ENCODE measurements around the gene BLOC1S4. TPM values are rescaled to one million over a fixed set of nuclear protein-coding genes. Genes with fewer than 3 reads are reported as not detected.
"Not testable (repeated sequence)": the region's sequence is repeated elsewhere in the genome, so short reads cannot be mapped to it uniquely, and the experiment has no call there.

Gene BLOC1S4
- total RNA-seq, result 10 to 100 TPM; 17.0 to 19.7 TPM

- Mint-ChIP-seq H3K9me3 (no peaks in the 10 kb centered on the region), H3K4me3 (peak within 1 kb of the TSS; percentile 90), H3K27me3 (peaks cover 3% of the 10 kb centered on the region), H3K4me1 (ENCODE audit: low read depth) (peaks cover 27% of the 10 kb centered on the region), H3K36me3 (peaks cover 9% of the 10 kb centered on the region), H3K27ac (peak within 1 kb of the TSS; percentile 97)
- intact Hi-C loops (cut with micrococcal nuclease), result loop anchor here (1.0 to 5.0 kb wide), 5 partner anchors 42 to 353 kb away; partner anchors contain the start of genes GRPEL1 and MRFAP1
- POLR2A ChIA-PET, result interaction anchor here (0.6 to 3.0 kb wide), 9 partner anchors 8 to 353 kb away, joined by 3 to 29 read pairs (median 4); partner anchors contain the start of genes GRPEL1, MAN2B2, MRFAP1 and S100P
- DNase-seq, result peak; percentile 92
- CTCF ChIA-PET, result interaction anchor here (0.6 to 9.9 kb wide), 14 partner anchors 8 to 354 kb away, joined by 3 to 252 read pairs (median 3); partner anchors contain the start of genes GRPEL1 and TBC1D14
These were observed at the start of gene BLOC1S4 for GRCh38 chr4:6716018-6716911. BLOC1S4 (plus strand) TSS chr4:6716174; CDS start chr4:6716210, 36 bp downstream.

- intact Hi-C loops (cut with micrococcal nuclease), result no loop called here
- Mint-ChIP-seq H3K9me3 (no peaks in the 10 kb centered on the region), H3K27me3 (no peaks in the 10 kb centered on the region), H3K27ac (no peak overlapping the region), H3K36me3 (peaks cover 4% of the 10 kb centered on the region), H3K4me3 (no peak overlapping the region), H3K4me1 (ENCODE audit: low read depth) (peaks cover 4% of the 10 kb centered on the region)
- CTCF ChIA-PET, result no interaction called here
- DNase-seq, result no peak
- POLR2A ChIA-PET, result no interaction called here
These were observed 47.6 kb upstream of the BLOC1S4 start for GRCh38 chr4:6668391-6668790.

- ChIA-PET CTCF (interaction anchor here (5.0 kb wide), 1 partner anchor 11 kb away, joined by 34 read pairs; no protein-coding TSS in a partner anchor), POLR2A (no interaction called here)
- H3K9me3 Mint-ChIP-seq, result no peaks in the 10 kb centered on the region
- peaks cover 25% of the 10 kb centered on the region for H3K4me1 Mint-ChIP-seq (ENCODE audit: low read depth)
- peaks cover 2% of the 10 kb centered on the region for H3K27me3 Mint-ChIP-seq
- no peak for DNase-seq
- no peak overlapping the region for H3K4me3 Mint-ChIP-seq
- H3K27ac Mint-ChIP-seq, result no peak overlapping the region
- peaks cover 27% of the 10 kb centered on the region for H3K36me3 Mint-ChIP-seq
- intact Hi-C loops (cut with micrococcal nuclease), result no loop called here
These were observed 44.3 kb upstream of the BLOC1S4 start for GRCh38 chr4:6671648-6672047.

- ChIA-PET CTCF (interaction anchor here (5.0 to 6.2 kb wide), 2 partner anchors 11 to 26 kb away, joined by 34 to 138 read pairs; partner anchors contain the start of gene S100P), POLR2A (interaction anchor here (1.4 kb wide), 1 partner anchor 9 kb away, joined by 4 read pairs; no protein-coding TSS in a partner anchor)
- Mint-ChIP-seq H3K4me1 (ENCODE audit: low read depth) (peaks cover 29% of the 10 kb centered on the region), H3K36me3 (peaks cover 32% of the 10 kb centered on the region), H3K27ac (no peak overlapping the region), H3K9me3 (no peaks in the 10 kb centered on the region), H3K27me3 (peaks cover 2% of the 10 kb centered on the region), H3K4me3 (no peak overlapping the region)
- intact Hi-C loops (cut with micrococcal nuclease), result no loop called here
- no peak for DNase-seq
These were observed 43.8 kb upstream of the BLOC1S4 start for GRCh38 chr4:6672131-6672530.

- H3K27me3 Mint-ChIP-seq, H3K9me3 Mint-ChIP-seq, DNase-seq: not testable (repeated sequence)
- Mint-ChIP-seq H3K36me3 (peaks cover 37% of the 10 kb centered on the region), H3K4me1 (ENCODE audit: low read depth) (peaks cover 35% of the 10 kb centered on the region), H3K27ac (peak overlapping the region; percentile 93), H3K4me3 (peak overlapping the region; percentile 95)
- ChIA-PET CTCF (interaction anchor here (1.2 to 6.2 kb wide), 8 partner anchors 12 to 200 kb away, joined by 3 to 138 read pairs (median 45); partner anchors contain the start of genes BLOC1S4, MRFAP1, MRFAP1L1 and S100P), POLR2A (interaction anchor here (0.6 to 4.7 kb wide), 19 partner anchors 8 to 395 kb away, joined by 3 to 75 read pairs (median 6); partner anchors contain the start of genes BLOC1S4, GRPEL1, MAN2B2 and MRFAP1)
- intact Hi-C loops (cut with micrococcal nuclease), result loop anchor here (1.0 kb wide), 1 partner anchor 396 kb away; the partner anchor contains the start of gene GRPEL1
These were observed 43.3 kb upstream of the BLOC1S4 start for GRCh38 chr4:6672541-6673190.

- H3K4me1 Mint-ChIP-seq (ENCODE audit: low read depth), result peaks cover 37% of the 10 kb centered on the region
- H3K27me3 Mint-ChIP-seq, H3K9me3 Mint-ChIP-seq: not testable (repeated sequence)
- POLR2A ChIA-PET, result interaction anchor here (0.6 to 4.7 kb wide), 19 partner anchors 9 to 395 kb away, joined by 3 to 75 read pairs (median 6); partner anchors contain the start of genes BLOC1S4, GRPEL1, MAN2B2 and MRFAP1
- CTCF ChIA-PET, result interaction anchor here (1.0 to 6.2 kb wide), 10 partner anchors 9 to 370 kb away, joined by 3 to 138 read pairs (median 20); partner anchors contain the start of genes BLOC1S4, MRFAP1, MRFAP1L1 and S100P
- DNase-seq, result peak; percentile 81
- peaks cover 40% of the 10 kb centered on the region for H3K36me3 Mint-ChIP-seq
- intact Hi-C loops (cut with micrococcal nuclease), result loop anchor here (1.0 kb wide), 1 partner anchor 395 kb away; the partner anchor contains the start of gene GRPEL1
- H3K4me3 Mint-ChIP-seq, result peak overlapping the region; percentile 95
- peak overlapping the region; percentile 93 for H3K27ac Mint-ChIP-seq
These were observed 42.7 kb upstream of the BLOC1S4 start for GRCh38 chr4:6673191-6673659.

- peak; percentile 96 for DNase-seq
- Mint-ChIP-seq H3K9me3 (no peaks in the 10 kb centered on the region), H3K4me1 (ENCODE audit: low read depth) (peaks cover 43% of the 10 kb centered on the region), H3K27ac (peak overlapping the region; percentile 93), H3K27me3 (peaks cover 2% of the 10 kb centered on the region), H3K36me3 (peaks cover 47% of the 10 kb centered on the region), H3K4me3 (peak overlapping the region; percentile 95)
- intact Hi-C loops (cut with micrococcal nuclease), result loop anchor here (1.0 kb wide), 7 partner anchors 15 to 394 kb away; partner anchors contain the start of genes BLOC1S4, GRPEL1, KIAA0232 and MRFAP1
- POLR2A ChIA-PET, result interaction anchor here (0.6 to 4.7 kb wide), 23 partner anchors 9 to 394 kb away, joined by 3 to 75 read pairs (median 6); partner anchors contain the start of genes BLOC1S4, GRPEL1, MAN2B2 and MRFAP1
- CTCF ChIA-PET, result interaction anchor here (0.7 to 6.2 kb wide), 22 partner anchors 9 to 397 kb away, joined by 3 to 138 read pairs (median 6); partner anchors contain the start of genes BLOC1S4, MRFAP1, MRFAP1L1 and S100P
These were observed 42.1 kb upstream of the BLOC1S4 start for GRCh38 chr4:6673660-6674499.

GRCh38 chr4:6674500-6675149 is 41.3 kb upstream of the BLOC1S4 start:
- H3K9me3 Mint-ChIP-seq, result peaks cover 3% of the 10 kb centered on the region
- peak overlapping the region; percentile 93 for H3K27ac Mint-ChIP-seq
- intact Hi-C loops (cut with micrococcal nuclease), result loop anchor here (1.0 kb wide), 6 partner anchors 15 to 108 kb away; partner anchors contain the start of genes BLOC1S4, KIAA0232, MRFAP1 and MRFAP1L1
- DNase-seq, result peak; percentile 82
- POLR2A ChIA-PET, result interaction anchor here (1.0 to 4.7 kb wide), 12 partner anchors 9 to 312 kb away, joined by 3 to 75 read pairs (median 18); partner anchors contain the start of genes BLOC1S4, MRFAP1 and MRFAP1L1
- H3K4me1 Mint-ChIP-seq (ENCODE audit: low read depth), result peaks cover 43% of the 10 kb centered on the region
- peaks cover 2% of the 10 kb centered on the region for H3K27me3 Mint-ChIP-seq
- H3K4me3 Mint-ChIP-seq, result peak overlapping the region; percentile 95
- CTCF ChIA-PET, result interaction anchor here (0.6 to 6.2 kb wide), 22 partner anchors 8 to 396 kb away, joined by 3 to 138 read pairs (median 5); partner anchors contain the start of genes BLOC1S4, MAN2B2, MRFAP1 and MRFAP1L1
- peaks cover 51% of the 10 kb centered on the region for H3K36me3 Mint-ChIP-seq

- intact Hi-C loops (cut with micrococcal nuclease), result no loop called here
- POLR2A ChIA-PET, result interaction anchor here (0.9 to 4.7 kb wide), 2 partner anchors 14 to 29 kb away, joined by 6 to 75 read pairs; partner anchors contain the start of gene MRFAP1L1
- Mint-ChIP-seq H3K9me3 (peaks cover 12% of the 10 kb centered on the region), H3K4me3 (peak overlapping the region; percentile 95), H3K27me3 (peaks cover 2% of the 10 kb centered on the region), H3K4me1 (ENCODE audit: low read depth) (peaks cover 43% of the 10 kb centered on the region), H3K27ac (peak overlapping the region; percentile 93), H3K36me3 (peaks cover 60% of the 10 kb centered on the region)
- CTCF ChIA-PET, result interaction anchor here (2.3 to 6.2 kb wide), 5 partner anchors 12 to 197 kb away, joined by 28 to 138 read pairs (median 74); partner anchors contain the start of genes BLOC1S4, MRFAP1L1 and S100P
- no peak for DNase-seq
These were observed 39.0 kb upstream of the BLOC1S4 start for GRCh38 chr4:6676722-6677558.

All from activated CD4-positive, alpha-beta memory T cell treated with anti-CD3 and anti-CD28 coated beads for 36 hours (primary cell).